GM19240 (cell line): ENCODE results near the gene DCST1.

ENCODE experiments used
- DNase-seq: peaks from one replicate; pipeline ENCODE4 v3.0.0; 2011; ENCODE audit warnings: low spot score; ENCODE audit not compliant: insufficient read length

Gene DCST1

GRCh38 chr1:155000726-155001424, 32.7 kb upstream of the DCST1 start:
- DNase-seq: peak; percentile 69

- DNase-seq: no peak
Measured at GRCh38 chr1:155001425-155001674, 32.3 kb upstream of the DCST1 start.

GRCh38 chr1:155001675-155002463, 31.8 kb upstream of the DCST1 start:
- DNase-seq: peak; percentile 93

GRCh38 chr1:155002464-155003226, 31.0 kb upstream of the DCST1 start, which contains the start of gene ZBTB7B:
Gene ZBTB7B (plus strand): TSS chr1:155002802. CDS start chr1:155014661, 11,859 bp downstream.
- no peak for DNase-seq

- no peak for DNase-seq
Measured at GRCh38 chr1:155003227-155003765, 30.3 kb upstream of the DCST1 start.

- DNase-seq: no peak
Measured at GRCh38 chr1:155003766-155004351, 29.8 kb upstream of the DCST1 start.

GRCh38 chr1:155004352-155005075, 29.1 kb upstream of the DCST1 start:
- no peak for DNase-seq

GRCh38 chr1:155005076-155006011, 28.3 kb upstream of the DCST1 start:
- DNase-seq: no peak

- no peak for DNase-seq
Measured at GRCh38 chr1:155006601-155007101, 27.0 kb upstream of the DCST1 start.

- DNase-seq: no peak
Measured at GRCh38 chr1:155007251-155007828, 26.3 kb upstream of the DCST1 start.

GRCh38 chr1:155008015-155008941, 25.3 kb upstream of the DCST1 start:
- no peak for DNase-seq

- DNase-seq: no peak
Measured at GRCh38 chr1:155009221-155009711, 24.4 kb upstream of the DCST1 start.

GRCh38 chr1:155009742-155010141, 23.9 kb upstream of the DCST1 start:
- no peak for DNase-seq

- DNase-seq: no peak
Measured at GRCh38 chr1:155010211-155010918, 23.3 kb upstream of the DCST1 start.

- no peak for DNase-seq
Measured at GRCh38 chr1:155011004-155011416, 22.6 kb upstream of the DCST1 start.

GRCh38 chr1:155011437-155012025, 22.1 kb upstream of the DCST1 start:
- DNase-seq: no peak

GRCh38 chr1:155012026-155012546, 21.5 kb upstream of the DCST1 start:
- DNase-seq: no peak
